Measurements from ENCODE around the gene HSPA5.

HSPA5 gene

DNA sequence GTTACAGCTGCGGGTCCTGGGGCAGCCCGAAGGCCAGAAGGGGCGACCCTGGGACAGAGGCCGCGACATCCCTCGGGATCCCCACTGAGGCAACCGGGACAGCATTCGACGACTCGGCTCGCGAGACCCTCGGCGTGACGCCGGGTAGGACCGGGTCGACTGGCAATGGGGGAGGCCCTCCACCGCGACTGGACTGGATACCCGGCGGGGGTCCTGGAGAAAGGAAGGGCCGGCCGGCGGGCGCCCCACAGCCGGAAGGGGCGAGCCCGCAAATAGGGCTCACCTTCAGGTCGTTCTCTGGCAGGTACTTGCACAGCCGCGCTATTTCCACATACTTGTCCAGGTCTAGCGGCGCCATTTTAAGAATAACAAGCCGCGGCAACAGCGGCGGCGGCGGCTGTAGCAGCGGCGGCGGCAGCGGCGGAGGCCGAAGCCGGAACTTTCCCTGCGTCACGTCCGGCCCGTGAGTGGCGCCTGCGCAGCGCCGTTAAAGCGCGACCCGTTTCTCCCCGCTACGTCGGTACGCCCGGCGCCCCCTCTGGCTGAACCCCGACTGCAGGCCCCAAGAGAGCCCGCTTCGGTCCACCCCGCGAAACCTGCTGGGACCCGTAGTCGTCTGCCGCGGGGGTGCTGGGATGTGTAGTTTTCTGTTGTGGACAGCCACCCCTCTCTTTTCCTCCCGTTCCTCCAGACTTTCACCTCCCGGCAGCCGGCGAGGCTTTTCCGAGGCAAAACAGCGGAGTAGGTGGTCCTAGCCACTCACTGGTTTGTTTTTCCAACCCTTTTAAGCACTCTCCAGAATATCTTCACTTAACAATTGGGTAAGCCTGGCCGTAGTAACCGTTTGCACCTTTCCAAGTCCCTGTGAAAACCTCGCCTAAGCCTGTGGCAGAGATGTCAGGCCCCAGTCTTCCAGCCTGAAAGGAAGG, 51.5 kb downstream of the HSPA5 start, which contains the start of gene PPP6C:
Gene PPP6C, minus strand, starts transcription at position 443 of the 929 bp plus-strand sequence. Its CDS starts 85 bp downstream, at position 358.
- peak; percentile 98 to 99 for DNase-seq

DNA sequence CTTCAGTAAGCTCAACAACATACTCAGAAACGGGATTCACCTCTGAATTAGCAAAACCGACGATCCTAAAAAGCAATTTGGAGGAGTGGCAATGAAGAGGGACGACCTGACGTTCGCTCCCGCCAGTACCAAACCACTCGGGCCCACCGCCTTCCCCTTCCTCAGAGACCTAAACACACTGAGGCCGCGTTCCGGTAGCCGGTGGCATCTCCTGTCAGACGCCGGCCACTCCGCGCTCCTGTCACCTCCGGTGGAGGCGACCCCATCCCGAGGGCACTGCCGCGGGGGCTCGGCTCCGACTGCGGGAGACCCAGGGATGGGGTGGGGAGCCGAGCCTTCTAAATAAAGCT, 52.2 kb downstream of the HSPA5 start:
- peak in 1 of 2 donors; percentile 12 for DNase-seq

All from inflammatory macrophage (primary cell).